HepG2 (cell line): ENCODE measurements around the gene LTC4S. TPM values are rescaled to one million over a fixed set of nuclear protein-coding genes. Genes with fewer than 3 reads are reported as not detected.

Source experiments
- CC2D1A ChIP-seq: sonication (generic); formaldehyde crosslinking; IDR thresholded peaks from 2 replicates; pipeline ENCODE4 v1.8.1; 2023; ENCODE audit warnings: mild to moderate bottlenecking, missing genetic modification reagents
- EP300 ChIP-seq, 3 experiments: sonication (generic) in 1 of 3; formaldehyde crosslinking in 1 of 3; IDR thresholded peaks; 2 replicates each; pipeline versions ENCODE4 v1.5.1 to v1.6.1; 2011 to 2020; ENCODE audit warnings: low read depth in 2 of 3, low read length in 2 of 3, borderline replicate concordance in 1 of 3, improper control_type of control experiment in 1 of 3, mild to moderate bottlenecking in 1 of 3, missing genetic modification reagents in 1 of 3, moderate library complexity in 1 of 3
- GZF1 ChIP-seq: sonication (generic); formaldehyde crosslinking; IDR thresholded peaks from 2 replicates; pipeline ENCODE4 v1.5.1; 2020; ENCODE audit warnings: mild to moderate bottlenecking, missing genetic modification reagents
- KIAA2018 ChIP-seq: sonication (generic); formaldehyde crosslinking; IDR thresholded peaks from 2 replicates; pipeline ENCODE4 v1.5.0; 2020; ENCODE audit warnings: mild to moderate bottlenecking, missing genetic modification reagents, borderline replicate concordance
- MAFK ChIP-seq, 2 experiments: IDR thresholded peaks in 1 of 2; conservative IDR thresholded peaks in 1 of 2; 2 replicates each; pipeline ENCODE4 v1.6.1; 2011; ENCODE audit warnings: improper control_type of control experiment in 2 of 2, low read length in 2 of 2
- NFYC ChIP-seq: IDR thresholded peaks from 2 replicates; pipeline ENCODE4 v1.6.1; 2016; ENCODE audit warnings: missing genetic modification reagents, missing compliant biosample characterization
- PBX3 ChIP-seq: sonication (generic); formaldehyde crosslinking; IDR thresholded peaks from 2 replicates; pipeline ENCODE4 v1.8.1; 2023; ENCODE audit warnings: missing genetic modification reagents, inconsistent platforms, borderline replicate concordance
- SMAD1 ChIP-seq: sonication (generic); formaldehyde crosslinking; IDR thresholded peaks from 2 replicates; pipeline ENCODE4 v1.4.0; 2020; ENCODE audit warnings: missing genetic modification reagents, low read depth, mild to moderate bottlenecking, borderline replicate concordance
- SP5 ChIP-seq: IDR thresholded peaks from 2 replicates; pipeline ENCODE4 v1.6.1; 2016; ENCODE audit warnings: low read depth, borderline replicate concordance
- ZBTB39 ChIP-seq: sonication (generic); formaldehyde crosslinking; IDR thresholded peaks from 2 replicates; pipeline ENCODE4 v1.5.0; 2020; ENCODE audit warnings: missing genetic modification reagents
- ZFP1 ChIP-seq: IDR thresholded peaks from 2 replicates; pipeline ENCODE4 v1.6.1; 2016
- ZFP36 ChIP-seq: fragments of 150-350 bp; IDR thresholded peaks from 2 replicates; pipeline ENCODE4 v1.6.1; 2018; ENCODE audit warnings: borderline replicate concordance, low read length, low read depth; ENCODE audit not compliant: partially characterized antibody
- ZNF121 ChIP-seq: sonication (generic); formaldehyde crosslinking; IDR thresholded peaks from 2 replicates; pipeline ENCODE4 v1.5.0; 2020; ENCODE audit warnings: mild to moderate bottlenecking, missing genetic modification reagents
- ZNF207 ChIP-seq: fragments of 450-650 bp; IDR thresholded peaks from 2 replicates; pipeline ENCODE4 v1.6.1; 2016; ENCODE audit warnings: antibody characterized with exemption, borderline replicate concordance
- polyA plus RNA-seq, 8 experiments: library from polyadenylated mRNA; depleted of rRNA in 3 of 8; stranded (reverse) in 7 of 8; unstranded in 1 of 8; fragments of >200 nt; fragmentation: Illumina TruSeq in 4 of 8; extraction: Trizol in 4 of 8; gene quantifications; 2 replicates each; pipeline versions ENCODE4 v1.2.1 to v1.2.3, GENCODE V29; 2011 to 2016; ENCODE audit warnings: low read depth in 4 of 8, missing spikeins in 1 of 8, mixed read lengths in 1 of 8; ENCODE audit not compliant: insufficient read depth in 1 of 8
- total RNA-seq, 5 experiments: library from RNA; depleted of rRNA; stranded (reverse); fragments of >200 nt; fragmentation: Illumina TruSeq; extraction: Trizol; gene quantifications; 2 replicates each; pipeline ENCODE4 v1.2.3, GENCODE V29; 2016; ENCODE audit warnings: low read depth in 1 of 5

LTC4S gene
- total and polyA plus RNA-seq, 2 of the 13 experiments (the other 11 are each of a cell fraction or from before 2014, with no cell fraction given): 0.35 TPM; not detected in 1

- TF ChIP-seq ZBTB39 (no peak), ZFP36 (no peak), ZNF121 (CRISPR knock-in tag) (no peak), EP300 (IDR thresholded peaks at IDR 0.05; ENCODE audit: low read depth in 2 of 2, low read length in 2 of 2) (peak in 1 of 2 experiments; percentile 56; a peak in 2 of 4 replicates), EP300 (CRISPR knock-in tag; IDR thresholded peaks at IDR 0.05; ENCODE audit: borderline replicate concordance) (no peak; the same call in 1 of the 2 replicates), KIAA2018 (CRISPR knock-in tag) (no peak), SP5 (CRISPR knock-in tag) (0 out of 2 replicates have a peak, but pooled peaks have one; percentile 16), ZFP1 (no peak), CC2D1A (CRISPR knock-in tag) (no peak), GZF1 (CRISPR knock-in tag) (no peak), PBX3 (CRISPR knock-in tag) (no peak), ZNF207 (no peak), NFYC (no peak), MAFK (conservative IDR thresholded peaks at IDR 0.05 in 1 of 2, IDR thresholded peaks at IDR 0.05 in 1 of 2; ENCODE audit: low read length in 2 of 2) (peak in 1 of 2 experiments; percentile 25; a peak in 1 of 4 replicates), SMAD1 (CRISPR knock-in tag) (no peak)
These were observed 38.8 kb upstream of the LTC4S start (continued) for GRCh38 chr5:179755022-179755421.
